NAMALWA (cell line): ENCODE data around the gene BMP2.

Source experiments
- DNase-seq: peaks from one replicate; pipeline ENCODE4 v3.0.0-alpha.2; 2015; ENCODE audit warnings: low spot score

BMP2 gene

GRCh38 chr20:6767536-6768227 lies at the start of gene BMP2:
Gene BMP2, plus strand, starts transcription at chr20:6767686. Its CDS starts 2,441 bp downstream, at chr20:6770127.
- no peak for DNase-seq

GRCh38 chr20:6718662-6719368 lies 48.7 kb upstream of the BMP2 start:
- no peak for DNase-seq

DNA sequence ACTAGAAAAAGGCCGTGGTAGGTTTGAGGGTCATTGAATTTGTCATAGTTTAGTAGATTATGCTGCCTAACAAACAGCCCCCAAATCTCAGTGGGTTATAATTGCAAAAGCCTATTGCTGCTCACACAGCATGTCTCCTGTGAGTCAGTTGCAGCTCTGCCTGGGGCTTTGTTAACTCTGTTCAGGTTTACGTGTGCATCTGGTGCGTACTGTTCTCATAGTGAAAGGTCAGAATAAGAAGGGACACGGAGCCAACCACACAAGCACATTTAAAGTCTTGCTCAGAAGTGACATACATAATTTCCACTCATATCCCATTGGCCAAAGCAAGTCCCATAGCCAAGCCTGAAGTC lies 48.1 kb upstream of the BMP2 start:
- DNase-seq = no peak

DNA sequence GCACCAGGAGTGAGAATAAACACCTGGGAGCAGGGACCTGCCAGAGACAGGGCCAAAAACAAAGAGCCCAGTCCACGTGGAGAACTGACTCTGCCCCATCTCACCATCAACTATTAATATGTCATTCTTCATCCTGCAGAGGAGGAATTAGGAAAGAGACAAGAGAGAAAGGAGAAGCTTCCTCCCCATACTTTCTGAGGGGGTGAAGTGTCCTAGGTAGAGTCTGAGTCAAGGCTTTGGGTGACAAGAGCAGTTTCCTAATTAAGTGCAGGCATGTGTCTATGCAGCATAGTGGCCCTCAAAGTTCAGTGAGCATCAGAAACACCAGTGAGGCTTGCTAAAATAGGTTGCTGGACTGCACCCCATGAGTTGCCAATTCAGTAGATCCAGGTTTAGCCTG lies 40.7 kb upstream of the BMP2 start:
- DNase-seq = no peak

GRCh38 chr20:6730672-6731328 lies 36.7 kb upstream of the BMP2 start:
- no peak for DNase-seq

GRCh38 chr20:6732001-6732447 lies 35.5 kb upstream of the BMP2 start:
- DNase-seq = no peak

DNA sequence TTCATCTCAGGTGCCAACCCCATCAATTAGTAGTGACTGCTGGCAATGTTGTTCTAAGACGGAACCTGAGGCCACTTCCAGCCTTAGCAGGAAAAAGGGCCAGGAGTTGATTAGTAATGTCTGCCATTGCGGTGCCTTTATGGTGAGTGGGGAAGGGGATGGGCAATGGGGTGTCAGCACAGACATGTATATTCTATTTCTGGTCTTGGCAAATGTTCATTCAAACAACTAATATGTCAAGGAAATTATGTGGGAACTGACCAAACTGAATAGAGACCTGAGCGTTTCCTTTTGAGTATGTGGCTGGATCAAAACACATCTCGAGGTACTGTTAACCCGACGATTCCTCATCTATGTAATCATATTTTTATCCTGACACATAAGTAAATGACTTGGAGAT lies 34.6 kb upstream of the BMP2 start:
- DNase-seq = no peak

GRCh38 chr20:6733965-6734364 lies 33.5 kb upstream of the BMP2 start:
- DNase-seq = no peak

DNA sequence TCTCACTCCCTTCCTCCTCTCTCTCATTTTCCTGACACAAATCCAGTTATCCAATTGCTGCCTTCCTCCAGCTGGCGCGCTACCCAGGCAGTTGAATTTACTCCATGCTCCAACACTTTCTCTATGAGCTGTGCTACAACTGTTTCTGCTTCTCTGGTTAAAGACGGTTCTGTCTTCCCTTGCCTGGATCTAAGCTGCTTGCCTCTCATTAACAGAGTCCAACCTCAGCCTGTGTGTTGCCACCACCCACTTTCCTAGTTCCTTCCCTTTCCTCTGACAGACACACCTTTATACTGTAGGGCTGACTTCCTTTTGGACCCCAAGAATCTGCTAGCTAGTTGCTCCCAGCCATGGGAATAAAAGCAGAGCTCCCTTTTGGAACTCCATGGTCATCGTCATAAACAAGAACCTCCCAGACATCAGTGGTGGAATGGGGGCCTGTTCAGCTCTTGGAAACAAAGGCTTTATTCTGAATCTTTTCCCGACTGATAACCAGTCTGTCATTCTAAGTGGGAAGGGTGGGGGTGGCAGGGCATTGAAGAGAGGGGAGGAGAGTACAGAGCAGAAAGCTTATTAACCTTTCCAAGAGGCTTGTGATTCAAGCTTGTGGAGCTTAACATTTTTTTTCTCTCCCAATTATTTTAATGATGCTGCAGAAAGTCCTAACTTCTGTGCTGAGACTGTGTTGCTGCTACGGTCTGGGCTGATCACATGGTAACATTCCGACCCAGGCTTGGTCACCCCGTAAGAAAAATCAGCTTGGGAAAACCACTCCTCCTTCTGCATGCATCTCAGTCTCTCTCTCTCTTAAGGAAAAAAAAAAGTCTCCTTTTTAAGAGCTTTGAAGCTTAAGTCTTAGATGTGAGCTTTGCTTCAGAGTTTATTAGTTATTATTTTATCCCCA lies 31.3 kb upstream of the BMP2 start:
- DNase-seq = no peak

DNA sequence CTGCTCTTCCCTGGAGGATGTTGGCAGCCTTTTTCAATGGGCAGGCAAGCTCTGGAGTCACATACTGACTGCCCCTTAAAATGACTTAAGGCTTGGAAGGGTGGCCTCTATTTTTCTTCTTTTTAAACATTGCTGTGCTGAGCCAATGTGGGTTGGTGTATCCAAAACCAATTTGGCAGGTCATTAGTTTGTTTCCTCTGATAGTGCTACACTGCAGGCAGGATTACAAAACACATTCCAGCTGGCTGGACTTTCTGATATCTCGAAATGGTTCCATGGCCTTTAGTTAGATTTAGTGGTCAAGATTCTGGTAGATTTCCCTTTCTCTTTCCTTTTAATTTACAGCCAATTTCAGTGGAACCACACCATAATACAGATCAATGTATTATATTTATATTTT lies 28.1 kb upstream of the BMP2 start:
- DNase-seq = no peak

- no peak for DNase-seq
Observed at GRCh38 chr20:6740096-6740495, 27.4 kb upstream of the BMP2 start.

- DNase-seq = no peak
Observed at GRCh38 chr20:6744180-6744579, 23.3 kb upstream of the BMP2 start.

GRCh38 chr20:6744805-6745204 lies 22.7 kb upstream of the BMP2 start:
- no peak for DNase-seq

DNA sequence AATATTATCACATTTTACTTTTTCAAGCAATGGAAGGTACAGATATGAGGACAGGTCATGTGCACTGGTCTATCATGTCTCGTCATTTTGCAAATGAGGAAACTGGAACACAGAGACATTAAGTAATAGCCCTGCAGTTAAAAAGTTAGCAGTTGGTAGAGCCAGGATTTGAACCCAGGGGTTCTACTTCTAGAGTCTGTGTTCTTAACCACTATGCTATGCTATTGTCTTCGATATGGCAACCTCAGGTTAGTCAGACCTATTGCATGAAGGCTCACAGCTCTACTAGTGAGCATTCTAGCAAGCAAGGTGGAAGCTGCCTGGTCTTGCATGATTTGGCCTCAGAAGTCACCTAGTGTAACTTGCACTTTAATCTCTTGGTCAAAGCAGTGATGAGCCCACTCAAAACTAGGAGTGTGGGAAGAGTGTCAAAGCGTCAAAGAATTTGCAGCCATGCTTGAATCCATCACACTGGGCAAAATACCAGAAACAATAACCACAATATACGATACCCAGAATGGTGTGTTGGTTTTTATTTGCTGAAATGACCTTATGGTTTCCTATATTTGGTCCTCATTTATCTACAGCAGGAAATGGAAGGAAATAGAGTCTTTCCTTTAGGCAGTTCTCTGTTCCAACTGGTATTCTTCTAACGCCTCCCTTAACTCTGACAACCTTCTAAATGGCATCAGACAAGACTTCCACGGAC lies 20.4 kb upstream of the BMP2 start:
- peak; percentile 20 for DNase-seq

- DNase-seq = no peak
Observed at GRCh38 chr20:6750438-6750837, 17.0 kb upstream of the BMP2 start.

- no peak for DNase-seq
Observed at GRCh38 chr20:6756693-6757595, 10.5 kb upstream of the BMP2 start.

DNA sequence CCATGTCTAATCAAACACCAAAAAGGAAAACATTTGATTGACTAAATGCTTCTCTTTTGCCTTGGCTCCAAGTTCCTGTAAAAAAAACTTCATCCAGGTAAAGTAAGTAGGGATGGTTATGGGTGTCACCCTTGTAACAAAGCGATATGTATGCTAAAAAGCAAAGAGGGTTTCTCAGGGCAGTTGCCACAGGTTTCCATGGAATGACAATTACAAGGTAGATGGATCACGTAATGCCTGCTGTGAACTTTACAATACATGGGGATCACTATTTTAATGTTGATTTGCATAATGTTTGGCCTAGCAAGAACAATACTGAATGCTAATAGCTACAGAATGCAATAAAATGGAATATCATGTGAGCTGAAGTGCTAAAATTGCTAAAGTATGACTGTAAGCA lies 2.9 kb upstream of the BMP2 start:
- no peak for DNase-seq

DNA sequence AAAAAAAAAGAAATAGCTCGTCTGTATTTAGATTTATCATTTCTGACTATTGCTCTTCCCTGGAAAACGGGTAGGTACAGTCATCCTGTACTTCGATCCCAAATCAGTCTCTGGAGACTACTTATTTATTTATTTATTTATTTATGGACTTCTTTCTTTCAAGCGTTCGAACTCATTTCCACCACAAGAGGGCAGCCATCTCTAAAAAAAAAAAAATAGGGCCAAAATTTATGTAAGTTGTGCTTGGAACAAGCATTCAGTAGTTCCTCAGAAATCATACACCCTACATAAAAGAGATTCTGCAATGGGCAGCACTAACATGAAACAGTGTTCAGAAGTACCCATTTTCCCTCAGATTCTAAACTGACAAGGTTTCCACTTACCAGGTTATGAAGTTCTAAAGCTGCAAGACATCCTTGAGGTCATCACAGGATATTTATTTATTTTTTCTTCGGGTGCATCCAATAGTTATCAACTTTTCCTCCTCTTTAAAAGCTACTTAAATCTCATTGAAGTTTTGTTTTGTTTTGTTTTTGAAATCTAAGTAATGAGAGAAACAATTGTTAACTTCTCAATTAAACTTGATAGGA lies 1.9 kb upstream of the BMP2 start:
- DNase-seq = peak; percentile 68

DNA sequence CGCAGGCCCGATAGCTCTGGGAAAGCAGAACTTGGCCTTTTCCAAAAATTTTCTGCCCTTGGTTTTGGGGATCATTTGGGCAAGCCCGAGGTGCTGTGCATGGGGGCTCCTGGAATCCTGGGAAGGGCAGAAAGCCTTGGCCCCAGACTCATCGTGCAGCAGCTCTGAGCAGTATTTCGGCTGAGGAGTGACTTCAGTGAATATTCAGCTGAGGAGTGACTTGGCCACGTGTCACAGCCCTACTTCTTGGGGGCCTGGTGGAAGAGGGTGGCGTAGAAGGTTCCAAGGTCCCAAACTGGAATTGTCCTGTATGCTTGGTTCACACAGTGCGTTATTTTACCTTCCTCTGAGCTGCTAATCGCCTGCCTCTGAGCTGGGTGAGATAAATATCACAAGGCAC lies 1.1 kb upstream of the BMP2 start:
- DNase-seq = no peak

- no peak for DNase-seq
Observed at GRCh38 chr20:6767126-6767535, 355 bp upstream of the BMP2 start.
